GM12891 (cell line): ENCODE data around the gene DTX3.

Experiments
- PAX5 ChIP-seq: IDR thresholded peaks from 2 replicates; pipeline ENCODE4 v1.6.1; 2011; ENCODE audit warnings: low read length, moderate library complexity, mild to moderate bottlenecking; ENCODE audit not compliant: insufficient read depth, severe bottlenecking
- POLR2A ChIP-seq: IDR thresholded peaks from 2 replicates; pipeline ENCODE4 v1.6.1; 2011; ENCODE audit warnings: low read depth, low read length, control low read depth
- POLR2AphosphoS5 ChIP-seq: IDR thresholded peaks from 2 replicates; pipeline ENCODE4 v1.6.1; 2011; ENCODE audit warnings: low read depth, low read length, control low read depth
- SPI1 ChIP-seq: IDR thresholded peaks from 2 replicates; pipeline ENCODE4 v1.6.1; 2011; ENCODE audit warnings: low read depth, low read length, control low read depth
- TAF1 ChIP-seq: IDR thresholded peaks from 2 replicates; pipeline ENCODE4 v1.6.1; 2011; ENCODE audit warnings: low read depth, low read length, control low read depth

DNA sequence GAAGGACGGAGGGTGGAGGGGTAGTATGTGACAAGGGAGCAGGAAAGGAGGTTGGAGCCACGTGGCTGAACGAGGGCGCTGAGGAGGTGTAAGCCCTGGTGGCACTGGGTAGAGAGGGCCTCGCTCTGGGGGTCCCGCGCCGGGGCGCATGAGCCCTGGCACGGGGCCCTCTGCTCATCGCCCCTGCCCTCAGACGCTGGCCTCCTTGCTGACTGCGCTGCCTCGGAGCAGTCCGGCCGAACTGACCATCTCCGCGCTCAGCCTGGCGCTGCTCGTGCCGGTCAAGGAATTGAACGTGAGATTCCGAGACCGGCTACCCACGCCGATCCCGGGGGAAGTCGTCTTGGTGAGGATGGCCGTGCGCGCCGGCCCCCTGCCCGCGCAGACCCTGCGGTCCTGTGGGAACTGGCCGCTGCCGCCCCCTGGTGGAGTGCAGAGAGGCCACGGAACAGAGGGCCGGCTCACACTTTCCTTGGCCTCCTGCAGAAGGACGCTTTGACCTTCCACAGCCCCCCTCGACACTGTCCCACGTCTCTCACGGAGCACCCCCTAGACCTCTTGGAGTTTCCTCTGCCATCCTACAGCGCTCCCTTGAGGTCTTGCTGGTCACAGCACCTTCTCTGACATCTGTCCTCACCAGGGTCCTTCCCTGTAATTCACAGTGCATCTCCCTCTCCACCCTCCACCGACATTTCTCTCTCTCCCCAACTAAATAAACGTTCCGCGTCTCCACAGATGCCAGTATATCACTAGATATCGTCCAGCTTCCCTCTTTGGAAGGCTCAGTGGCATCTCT is 17.1 kb downstream of the DTX3 start:
- TF ChIP-seq POLR2A (no peak), POLR2AphosphoS5 (no peak), TAF1 (no peak), PAX5 (no peak), SPI1 (no peak)
